ENCODE results near the gene NR2F2.

- TF ChIP-seq TAF1 (IDR thresholded peaks at IDR 0.05; ENCODE audit: borderline replicate concordance, insufficient read depth, low read length) (no peak), POLR2AphosphoS5 (IDR thresholded peaks at IDR 0.05; ENCODE audit: low read depth, low read length) (no peak), REST (IDR thresholded peaks at IDR 0.05; ENCODE audit: insufficient read depth in 1 of 2, low read depth in 2 of 2, low read length in 2 of 2) (no peak)
These were observed 15.3 kb downstream of the NR2F2 start for GRCh38 chr15:96345560-96346399.

All from PFSK-1 (cell line).